Keratinocyte (primary cell): ENCODE measurements around the gene STRBP.

Source experiments
- CTCF ChIP-seq, 3 experiments: IDR thresholded peaks in 1 of 3; conservative IDR thresholded peaks in 1 of 3; optimal IDR thresholded peaks in 1 of 3; 2 replicates in 2 of 3; 3 replicates in 1 of 3; pipeline versions ENCODE3 to v1.5.1; 2011; ENCODE audit warnings: low read length in 3 of 3, mild to moderate bottlenecking in 3 of 3, moderate library complexity in 2 of 3, control low read depth in 1 of 3, inconsistent platforms in 1 of 3; ENCODE audit not compliant: insufficient read depth in 2 of 3; ENCODE audit errors: extremely low read depth in 1 of 3
- EZH2 ChIP-seq: IDR thresholded peaks from one replicate; pipeline ENCODE4 v1.6.1; 2012; ENCODE audit warnings: inconsistent platforms, mild to moderate bottlenecking, low read length, moderate library complexity

DNA sequence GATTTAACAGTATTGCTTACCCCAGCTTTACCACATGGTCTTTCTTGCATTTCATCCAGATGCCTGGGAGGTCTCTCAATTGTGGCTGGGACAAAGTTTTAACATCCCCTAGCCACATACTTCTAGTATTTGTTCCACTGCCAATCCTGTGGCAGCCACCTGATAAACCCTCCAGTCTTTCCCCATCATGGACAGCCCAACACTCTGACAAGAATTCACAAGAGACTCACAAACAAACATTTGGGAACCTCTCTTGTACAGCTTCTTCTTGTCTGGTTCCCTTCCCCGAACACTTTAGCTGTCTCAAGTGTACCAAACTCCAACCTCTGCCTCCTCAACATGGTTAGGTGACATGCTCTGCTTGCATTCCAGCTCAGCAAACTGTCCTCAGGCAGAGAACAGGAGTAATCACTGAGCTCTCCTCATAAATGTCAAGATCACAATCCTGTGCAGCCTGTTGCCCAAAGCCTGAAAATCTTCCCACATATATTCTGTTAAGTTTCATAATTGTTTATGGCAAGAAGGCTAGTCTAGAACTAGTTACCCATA, 59.7 kb downstream of the STRBP start:
- TF ChIP-seq CTCF (optimal IDR thresholded peaks at IDR 0.05 in 1 of 3, IDR thresholded peaks at IDR 0.05 in 1 of 3, conservative IDR thresholded peaks at IDR 0.05 in 1 of 3; ENCODE audit: extremely low read depth in 1 of 3, insufficient read depth in 2 of 3, low read length in 3 of 3) (no peak), EZH2 (no peak)
